ENCODE data around the gene TRIM62. TPM values are rescaled to one million over a fixed set of nuclear protein-coding genes. Genes with fewer than 3 reads are reported as not detected.

TRIM62 gene
- polyA plus RNA-seq, 1 experiment: 5.2 TPM

DNA sequence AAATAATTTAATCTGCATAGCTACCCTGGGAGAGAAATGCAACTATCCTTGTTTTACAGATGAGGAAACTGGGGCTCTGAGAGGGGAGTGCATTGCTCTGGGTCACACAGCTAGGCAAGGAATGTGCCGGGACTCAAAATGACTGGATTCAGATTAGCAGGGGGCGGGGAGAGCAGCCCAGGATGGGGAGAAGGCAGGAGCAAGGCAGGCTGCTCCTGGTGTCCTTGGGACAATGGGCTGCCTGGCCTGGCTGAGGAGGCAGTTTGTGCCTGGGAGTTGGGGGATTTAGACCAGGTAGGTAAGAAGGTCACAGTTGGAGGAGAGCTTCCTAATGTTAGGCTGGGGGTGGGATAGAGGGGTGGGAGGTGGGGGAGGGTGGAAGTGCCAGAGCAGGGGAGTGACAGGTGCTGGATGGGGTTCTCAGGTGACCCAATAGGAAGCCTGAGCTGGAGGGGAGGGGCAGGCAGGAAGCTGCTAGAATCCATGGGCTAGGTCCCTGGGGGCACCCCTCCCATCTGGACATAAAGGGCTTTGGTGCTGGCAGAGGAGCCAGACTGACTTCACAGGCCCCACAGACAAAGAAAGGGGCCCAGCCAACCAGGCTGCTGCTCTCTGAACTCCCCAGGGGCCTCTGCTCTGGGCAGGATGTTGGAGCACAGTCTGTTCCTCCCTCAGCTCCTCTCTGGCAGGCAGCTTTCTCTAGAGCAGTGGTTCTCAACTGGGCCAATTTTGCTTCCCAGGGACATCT lies 29.0 kb downstream of the TRIM62 start:
- POLR2A ChIA-PET: no interaction called here
- TF ChIP-seq, protein P1, sequence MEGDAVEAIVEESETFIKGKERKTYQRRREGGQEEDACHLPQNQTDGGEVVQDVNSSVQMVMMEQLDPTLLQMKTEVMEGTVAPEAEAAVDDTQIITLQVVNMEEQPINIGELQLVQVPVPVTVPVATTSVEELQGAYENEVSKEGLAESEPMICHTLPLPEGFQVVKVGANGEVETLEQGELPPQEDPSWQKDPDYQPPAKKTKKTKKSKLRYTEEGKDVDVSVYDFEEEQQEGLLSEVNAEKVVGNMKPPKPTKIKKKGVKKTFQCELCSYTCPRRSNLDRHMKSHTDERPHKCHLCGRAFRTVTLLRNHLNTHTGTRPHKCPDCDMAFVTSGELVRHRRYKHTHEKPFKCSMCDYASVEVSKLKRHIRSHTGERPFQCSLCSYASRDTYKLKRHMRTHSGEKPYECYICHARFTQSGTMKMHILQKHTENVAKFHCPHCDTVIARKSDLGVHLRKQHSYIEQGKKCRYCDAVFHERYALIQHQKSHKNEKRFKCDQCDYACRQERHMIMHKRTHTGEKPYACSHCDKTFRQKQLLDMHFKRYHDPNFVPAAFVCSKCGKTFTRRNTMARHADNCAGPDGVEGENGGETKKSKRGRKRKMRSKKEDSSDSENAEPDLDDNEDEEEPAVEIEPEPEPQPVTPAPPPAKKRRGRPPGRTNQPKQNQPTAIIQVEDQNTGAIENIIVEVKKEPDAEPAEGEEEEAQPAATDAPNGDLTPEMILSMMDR (IDR thresholded peaks at IDR 0.05; ENCODE audit: insufficient read depth, low read depth, low read length): no peak
- CTCF ChIA-PET: interaction anchor here (1.3 to 1.7 kb wide), 2 partner anchors 10 to 26 kb away, joined by 3 to 6 read pairs; no protein-coding TSS in a partner anchor
- no peak overlapping the region for H3K4me3 ChIP-seq (ENCODE audit: low read depth, low read length)
- H3K27me3 ChIP-seq (ENCODE audit: control insufficient read depth, insufficient read depth, low read length): no peaks in the 10 kb centered on the region
- DNase-seq (ENCODE audit: low read depth): no peak
- peaks cover 9% of the 10 kb centered on the region for H3K36me3 ChIP-seq (ENCODE audit: control insufficient read depth, insufficient read depth, low read length)

DNA sequence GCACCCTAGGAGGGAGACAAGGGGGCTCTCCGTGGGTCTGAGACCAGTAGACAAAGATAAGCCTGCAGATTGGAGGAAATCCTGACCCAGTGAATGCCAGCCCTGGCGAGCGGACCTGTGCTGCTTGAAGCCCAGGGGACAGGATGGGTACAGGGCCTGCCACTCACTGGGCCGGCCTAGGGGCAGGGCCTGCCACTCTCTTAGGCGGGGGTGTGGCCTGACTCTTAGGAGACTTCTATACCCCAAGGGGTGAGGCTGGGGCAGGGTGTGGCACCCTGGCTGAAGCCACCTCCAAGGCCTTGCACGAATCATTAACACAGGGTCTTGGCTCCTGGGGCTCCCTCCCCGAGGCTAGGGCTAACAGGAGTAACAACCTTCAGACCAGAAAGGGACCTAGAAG lies 30.7 kb downstream of the TRIM62 start:
- H3K27me3 ChIP-seq (ENCODE audit: control insufficient read depth, insufficient read depth, low read length): no peaks in the 10 kb centered on the region
- peaks cover 12% of the 10 kb centered on the region for H3K36me3 ChIP-seq (ENCODE audit: control insufficient read depth, insufficient read depth, low read length)
- no peak overlapping the region for H3K4me3 ChIP-seq (ENCODE audit: low read depth, low read length)
- TF ChIP-seq, protein P1 (IDR thresholded peaks at IDR 0.05; ENCODE audit: insufficient read depth, low read depth, low read length): no peak
- CTCF ChIA-PET: interaction anchor here (0.7 to 1.6 kb wide), 2 partner anchors 9 to 11 kb away, joined by 3 to 4 read pairs; no protein-coding TSS in a partner anchor
- no peak for DNase-seq (ENCODE audit: low read depth)
- POLR2A ChIA-PET: no interaction called here

DNA sequence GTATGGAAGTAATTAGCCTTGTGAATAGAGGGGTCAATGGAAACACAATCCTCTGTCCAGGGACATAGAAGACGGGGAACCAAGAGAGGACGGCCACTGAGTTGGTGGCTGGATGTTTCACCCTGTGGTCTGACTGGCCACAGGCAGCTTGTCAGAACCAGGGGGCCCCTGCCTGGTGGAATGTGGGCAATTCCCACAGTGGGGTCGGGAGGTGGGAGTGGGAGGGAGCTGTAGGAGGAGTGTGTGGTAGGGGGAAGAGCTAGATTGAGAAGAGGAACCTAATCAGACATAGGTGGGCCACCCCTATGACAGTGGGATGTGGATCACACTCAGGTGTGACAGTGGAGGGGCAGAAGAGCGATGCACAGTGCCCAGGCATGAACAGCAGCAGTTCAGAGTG lies 31.3 kb downstream of the TRIM62 start:
- no peak overlapping the region for H3K4me3 ChIP-seq (ENCODE audit: low read depth, low read length)
- TF ChIP-seq, protein P1 (IDR thresholded peaks at IDR 0.05; ENCODE audit: insufficient read depth, low read depth, low read length): no peak
- ChIA-PET POLR2A (no interaction called here), CTCF (interaction anchor here (0.7 to 1.6 kb wide), 2 partner anchors 10 kb away, joined by 3 to 4 read pairs; no protein-coding TSS in a partner anchor)
- H3K36me3 ChIP-seq (ENCODE audit: control insufficient read depth, insufficient read depth, low read length): peaks cover 12% of the 10 kb centered on the region
- DNase-seq (ENCODE audit: low read depth): no peak
- H3K27me3 ChIP-seq (ENCODE audit: control insufficient read depth, insufficient read depth, low read length): no peaks in the 10 kb centered on the region

DNA sequence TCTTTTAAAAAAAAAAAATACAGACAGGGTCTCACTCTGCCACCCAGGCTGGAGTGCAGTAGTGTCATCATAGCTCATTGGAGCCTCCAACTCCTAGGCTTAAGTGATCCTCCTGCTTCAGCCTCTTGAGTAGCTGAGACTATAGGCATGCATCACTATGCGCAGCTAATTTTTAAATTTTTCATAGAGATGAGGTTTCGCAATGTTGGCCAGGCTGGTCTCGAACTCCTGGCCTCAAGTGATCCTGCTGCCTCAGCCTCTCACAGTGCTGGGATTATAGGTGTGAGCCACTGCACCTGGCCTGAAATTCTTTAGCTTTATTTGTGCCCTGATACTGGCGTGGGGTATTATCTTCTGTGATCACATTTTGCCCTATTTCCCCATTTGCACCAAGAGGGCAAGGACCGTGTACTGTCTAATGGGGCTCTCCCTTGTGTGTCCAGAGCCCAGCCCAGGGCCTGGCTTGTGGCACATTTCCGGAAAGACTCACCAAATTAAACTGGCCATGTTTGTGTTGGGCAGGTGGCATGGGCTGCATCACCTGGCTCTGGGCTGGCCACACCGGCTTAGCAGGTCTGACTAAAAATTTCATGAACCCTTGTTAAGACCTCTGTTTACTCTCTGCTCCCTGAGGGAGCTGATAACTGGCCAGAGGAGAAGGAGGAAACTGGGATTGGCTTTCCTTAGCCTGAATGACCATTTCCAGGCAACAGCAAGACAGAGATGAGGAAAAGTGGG lies 32.2 kb downstream of the TRIM62 start:
- H3K36me3 ChIP-seq (ENCODE audit: control insufficient read depth, insufficient read depth, low read length): peaks cover 12% of the 10 kb centered on the region
- no peak overlapping the region for H3K4me3 ChIP-seq (ENCODE audit: low read depth, low read length)
- DNase-seq (ENCODE audit: low read depth): no peak
- no peaks in the 10 kb centered on the region for H3K27me3 ChIP-seq (ENCODE audit: control insufficient read depth, insufficient read depth, low read length)
- POLR2A ChIA-PET: no interaction called here
- TF ChIP-seq, protein P1 (IDR thresholded peaks at IDR 0.05; ENCODE audit: insufficient read depth, low read depth, low read length): no peak
- CTCF ChIA-PET: interaction anchor here (1.6 kb wide), 1 partner anchor 10 kb away, joined by 4 read pairs; no protein-coding TSS in a partner anchor

DNA sequence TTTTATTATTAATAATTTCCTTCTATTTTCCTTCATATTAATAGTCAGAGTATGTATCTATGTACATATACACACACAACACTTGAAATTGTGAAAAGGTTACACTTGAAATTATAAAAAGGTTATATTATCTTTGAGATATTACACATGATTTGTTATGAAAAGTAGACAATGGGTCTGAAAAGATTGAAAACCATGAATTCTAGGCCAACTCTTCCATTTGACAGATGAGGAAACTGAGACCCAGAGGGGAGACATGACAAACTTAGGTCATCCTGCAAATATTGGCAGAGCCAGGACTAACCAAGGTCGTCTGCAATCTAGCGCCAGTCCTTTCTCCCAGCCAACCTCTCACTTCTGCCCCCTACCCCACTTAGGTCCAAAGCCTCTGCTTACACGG lies 33.2 kb downstream of the TRIM62 start:
- Histone ChIP-seq H3K27me3 (ENCODE audit: control insufficient read depth, insufficient read depth, low read length) (no peaks in the 10 kb centered on the region), H3K36me3 (ENCODE audit: control insufficient read depth, insufficient read depth, low read length) (peaks cover 12% of the 10 kb centered on the region), H3K4me3 (ENCODE audit: low read depth, low read length) (no peak overlapping the region)
- CTCF ChIA-PET: interaction anchor here (0.7 to 1.0 kb wide), 2 partner anchors 14 to 21 kb away, joined by 3 to 5 read pairs; no protein-coding TSS in a partner anchor
- TF ChIP-seq, protein P1 (IDR thresholded peaks at IDR 0.05; ENCODE audit: insufficient read depth, low read depth, low read length): no peak
- no peak for DNase-seq (ENCODE audit: low read depth)
- POLR2A ChIA-PET: no interaction called here

Measured in BJ (cell line).